Neural progenitor cell (in vitro differentiated cells): ENCODE measurements around the gene PBX1. TPM values are rescaled to one million over a fixed set of nuclear protein-coding genes. Genes with fewer than 3 reads are reported as not detected.

Source experiments
- DNase-seq: peaks from one replicate; pipeline ENCODE4 v3.0.0-alpha.2; 2016; ENCODE audit warnings: low spot score
- H2AFZ ChIP-seq: fragments of 200-600 bp; sonication (generic); replicated peaks from 2 replicates; pipeline ENCODE4 v1.6.1; 2016; ENCODE audit warnings: antibody characterized with exemption
- H3F3A ChIP-seq: fragments of 200-600 bp; sonication (generic); 2 replicates; pipeline ENCODE4 v1.6.1; 2016; ENCODE audit warnings: antibody characterized with exemption, low read depth
- H3K27ac ChIP-seq: fragments of 200-600 bp; sonication (generic); 2 replicates; pipeline ENCODE4 v1.5.1; 2016; ENCODE audit warnings: mild to moderate bottlenecking
- H3K27me3 ChIP-seq: fragments of 200-600 bp; sonication (generic); 2 replicates; pipeline ENCODE4 v1.6.1; 2016; ENCODE audit warnings: mild to moderate bottlenecking, moderate library complexity
- H3K36me3 ChIP-seq: fragments of 200-600 bp; sonication (generic); 2 replicates; pipeline ENCODE4 v1.5.1; 2016
- H3K4me1 ChIP-seq: fragments of 200-600 bp; sonication (generic); 2 replicates; pipeline ENCODE4 v1.6.1; 2016; ENCODE audit warnings: mixed run types
- H3K4me2 ChIP-seq: fragments of 200-600 bp; sonication (generic); 2 replicates; pipeline ENCODE4 v1.6.1; 2016
- H3K4me3 ChIP-seq: fragments of 200-600 bp; sonication (generic); 2 replicates; pipeline ENCODE4 v1.5.1; 2016
- H3K79me2 ChIP-seq: fragments of 200-600 bp; sonication (generic); 2 replicates; pipeline ENCODE4 v1.6.1; 2016; ENCODE audit warnings: low read depth
- H3K9ac ChIP-seq: fragments of 200-600 bp; sonication (generic); 2 replicates; pipeline ENCODE4 v1.6.1; 2016
- H3K9me3 ChIP-seq: fragments of 200-600 bp; sonication (generic); 2 replicates; pipeline ENCODE4 v1.5.1; 2016; ENCODE audit warnings: low read depth
- H4K20me1 ChIP-seq: fragments of 200-600 bp; sonication (generic); 2 replicates; pipeline ENCODE4 v1.6.1; 2016; ENCODE audit warnings: low read depth
- H3K27ac Mint-ChIP-seq: 3 replicates; pipeline ENCODE4 v1.8.0; 2021; ENCODE audit warnings: mixed read lengths
- H3K27me3 Mint-ChIP-seq: 2 replicates; pipeline ENCODE4 v1.8.0; 2022; ENCODE audit warnings: low read depth, mild to moderate bottlenecking, inconsistent platforms, moderate library complexity, mixed read lengths; ENCODE audit not compliant: insufficient read depth
- H3K36me3 Mint-ChIP-seq: 3 replicates; pipeline ENCODE4 v1.8.0; 2021; ENCODE audit warnings: mixed read lengths
- H3K4me1 Mint-ChIP-seq: 3 replicates; pipeline ENCODE4 v1.8.0; 2021; ENCODE audit warnings: mixed read lengths
- H3K4me3 Mint-ChIP-seq: 3 replicates; pipeline ENCODE4 v1.8.0; 2021; ENCODE audit warnings: mild to moderate bottlenecking, moderate library complexity, mixed read lengths
- H3K9me3 Mint-ChIP-seq: 3 replicates; pipeline ENCODE4 v1.8.0; 2020; ENCODE audit warnings: mixed read lengths
- EZH2 ChIP-seq: fragments of 200-600 bp; sonication (generic); IDR thresholded peaks from 2 replicates; pipeline ENCODE4 v1.6.1; 2017; ENCODE audit warnings: antibody characterized with exemption, mild to moderate bottlenecking, moderate library complexity
- EZH2phosphoT487 ChIP-seq: fragments of 200-600 bp; sonication (generic); IDR thresholded peaks from 2 replicates; pipeline ENCODE4 v1.6.1; 2017; ENCODE audit warnings: antibody characterized with exemption
- total RNA-seq: library from RNA; depleted of rRNA; stranded (reverse); fragments of >200 nt; gene quantifications from 2 replicates; pipeline ENCODE4 v1.2.3, GENCODE V29; 2015; ENCODE audit warnings: low replicate concordance
- TF ChIP-seq, protein P1 (sequence below): fragments of 200-600 bp; sonication (generic); IDR thresholded peaks from 2 replicates; pipeline ENCODE4 v1.5.1; 2017; ENCODE audit warnings: antibody characterized with exemption, mild to moderate bottlenecking

Gene PBX1
- total RNA-seq, 1 donor from 2014 or later: 91.1 TPM

DNA sequence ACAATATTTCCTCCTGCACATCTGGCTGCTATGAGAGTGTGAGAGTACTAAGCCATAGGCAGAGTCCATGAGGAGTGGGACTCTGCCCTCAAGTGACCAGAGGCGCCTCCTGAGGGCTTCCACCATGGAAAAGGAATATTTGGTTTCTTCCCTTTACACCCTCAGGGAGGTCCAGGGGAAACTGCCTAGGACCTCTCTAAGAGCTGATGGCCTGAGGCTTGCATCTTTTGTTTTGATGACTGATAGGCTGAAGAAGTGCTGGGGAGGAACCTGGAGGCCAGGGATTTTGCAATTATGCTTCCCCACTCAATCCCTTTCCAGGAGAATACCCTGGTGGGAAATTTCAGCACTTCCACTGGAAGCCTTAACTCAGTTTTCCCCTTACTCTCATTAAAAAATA is 111.0 kb downstream of the PBX1 start:
- peak overlapping the region; percentile 10 for H3K4me2 ChIP-seq
- no peaks in the 10 kb centered on the region for H3K36me3 ChIP-seq
- peaks cover 14% of the 10 kb centered on the region for H3F3A ChIP-seq
- Mint-ChIP-seq H3K4me1 (peaks cover 33% of the 10 kb centered on the region), H3K4me3 (no peak overlapping the region), H3K27me3 (peaks cover 3% of the 10 kb centered on the region), H3K36me3 (peaks cover 12% of the 10 kb centered on the region), H3K9me3 (peaks cover 6% of the 10 kb centered on the region), H3K27ac (peak overlapping the region; percentile 61)
- no peaks in the 10 kb centered on the region for H3K27me3 ChIP-seq
- H3K4me3 ChIP-seq: no peak overlapping the region
- H3K9ac ChIP-seq: no peak overlapping the region
- peaks cover 28% of the 10 kb centered on the region for H3K4me1 ChIP-seq
- DNase-seq: no peak
- TF ChIP-seq EZH2: no peak
- TF ChIP-seq, protein P1, sequence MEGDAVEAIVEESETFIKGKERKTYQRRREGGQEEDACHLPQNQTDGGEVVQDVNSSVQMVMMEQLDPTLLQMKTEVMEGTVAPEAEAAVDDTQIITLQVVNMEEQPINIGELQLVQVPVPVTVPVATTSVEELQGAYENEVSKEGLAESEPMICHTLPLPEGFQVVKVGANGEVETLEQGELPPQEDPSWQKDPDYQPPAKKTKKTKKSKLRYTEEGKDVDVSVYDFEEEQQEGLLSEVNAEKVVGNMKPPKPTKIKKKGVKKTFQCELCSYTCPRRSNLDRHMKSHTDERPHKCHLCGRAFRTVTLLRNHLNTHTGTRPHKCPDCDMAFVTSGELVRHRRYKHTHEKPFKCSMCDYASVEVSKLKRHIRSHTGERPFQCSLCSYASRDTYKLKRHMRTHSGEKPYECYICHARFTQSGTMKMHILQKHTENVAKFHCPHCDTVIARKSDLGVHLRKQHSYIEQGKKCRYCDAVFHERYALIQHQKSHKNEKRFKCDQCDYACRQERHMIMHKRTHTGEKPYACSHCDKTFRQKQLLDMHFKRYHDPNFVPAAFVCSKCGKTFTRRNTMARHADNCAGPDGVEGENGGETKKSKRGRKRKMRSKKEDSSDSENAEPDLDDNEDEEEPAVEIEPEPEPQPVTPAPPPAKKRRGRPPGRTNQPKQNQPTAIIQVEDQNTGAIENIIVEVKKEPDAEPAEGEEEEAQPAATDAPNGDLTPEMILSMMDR: no peak
- TF ChIP-seq EZH2phosphoT487: no peak
- peaks cover 100% of the 10 kb centered on the region for H3K79me2 ChIP-seq
- peaks cover 49% of the 10 kb centered on the region for H4K20me1 ChIP-seq
- H3K9me3 ChIP-seq: no peaks in the 10 kb centered on the region
- H2AFZ ChIP-seq: no peak overlapping the region
- H3K27ac ChIP-seq: peak overlapping the region; percentile 83

DNA sequence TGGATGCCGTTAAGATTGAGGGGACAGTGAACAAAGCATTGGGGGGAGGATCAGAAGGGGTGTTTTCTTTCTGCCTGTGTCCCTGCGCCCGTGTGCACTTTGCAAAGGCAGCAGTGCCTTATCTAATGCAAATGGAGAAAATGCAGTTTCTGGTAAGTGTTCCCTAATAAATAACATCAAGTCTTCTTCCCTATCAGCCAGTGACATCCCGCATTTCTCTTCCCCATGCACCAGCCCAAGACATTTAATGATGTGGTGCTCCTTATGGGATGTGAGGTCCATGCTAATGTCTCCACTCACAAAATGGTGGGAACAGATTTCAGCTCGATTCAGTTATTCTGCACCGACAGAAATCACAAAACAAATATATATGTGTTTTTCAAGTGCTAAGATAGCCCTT is 111.8 kb downstream of the PBX1 start:
- peaks cover 100% of the 10 kb centered on the region for H3K79me2 ChIP-seq
- peaks cover 14% of the 10 kb centered on the region for H3F3A ChIP-seq
- DNase-seq: no peak
- peaks cover 28% of the 10 kb centered on the region for H3K4me1 ChIP-seq
- Mint-ChIP-seq H3K9me3 (peaks cover 6% of the 10 kb centered on the region), H3K4me1 (peaks cover 36% of the 10 kb centered on the region), H3K27me3 (peaks cover 3% of the 10 kb centered on the region), H3K4me3 (no peak overlapping the region), H3K36me3 (peaks cover 12% of the 10 kb centered on the region), H3K27ac (peak overlapping the region; percentile 11)
- H4K20me1 ChIP-seq: peaks cover 42% of the 10 kb centered on the region
- H3K27ac ChIP-seq: peak overlapping the region; percentile 83
- no peak overlapping the region for H3K9ac ChIP-seq
- H2AFZ ChIP-seq: no peak overlapping the region
- TF ChIP-seq, protein P1: no peak
- TF ChIP-seq EZH2 (no peak), EZH2phosphoT487 (no peak)
- H3K4me2 ChIP-seq: peak overlapping the region; percentile 11
- no peaks in the 10 kb centered on the region for H3K27me3 ChIP-seq
- no peak overlapping the region for H3K4me3 ChIP-seq
- H3K9me3 ChIP-seq: no peaks in the 10 kb centered on the region
- H3K36me3 ChIP-seq: no peaks in the 10 kb centered on the region

DNA sequence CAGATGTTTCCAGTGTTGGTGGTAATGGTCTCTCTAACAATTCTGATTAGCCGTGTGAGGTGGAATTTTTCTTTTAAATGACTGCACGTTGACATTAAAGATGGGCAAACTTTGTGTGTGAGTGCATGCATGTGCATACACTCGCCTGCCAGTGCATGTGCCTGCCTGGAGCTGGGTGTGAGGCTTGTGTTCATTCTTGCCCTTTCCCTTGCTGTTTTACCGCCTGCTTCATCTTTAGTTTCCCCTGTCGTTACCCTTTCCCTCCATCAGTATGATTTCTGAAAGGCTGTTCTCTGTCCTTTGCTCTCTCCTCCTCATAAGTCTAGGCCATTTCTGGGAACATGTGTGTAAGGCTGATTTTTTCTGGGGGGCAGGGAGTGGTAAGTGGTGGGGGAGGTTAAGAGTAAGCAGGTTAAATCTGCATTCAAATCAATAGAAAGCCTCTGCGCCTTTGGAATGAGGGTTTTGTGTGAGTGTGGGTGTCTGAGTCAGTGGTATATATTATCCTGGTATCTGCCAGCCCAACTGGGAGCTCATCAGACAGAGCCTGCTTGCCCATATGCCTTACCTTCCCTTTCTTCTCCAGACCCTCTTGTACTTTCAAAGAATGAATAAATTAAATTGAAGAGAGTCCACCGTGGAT is 112.5 kb downstream of the PBX1 start:
- H3K27me3 ChIP-seq: no peaks in the 10 kb centered on the region
- Mint-ChIP-seq H3K36me3 (peaks cover 12% of the 10 kb centered on the region), H3K9me3 (peaks cover 6% of the 10 kb centered on the region), H3K4me3 (no peak overlapping the region), H3K4me1 (peaks cover 36% of the 10 kb centered on the region), H3K27me3 (peaks cover 3% of the 10 kb centered on the region), H3K27ac (peak overlapping the region; percentile 57)
- H3K4me1 ChIP-seq: peaks cover 28% of the 10 kb centered on the region
- H3K27ac ChIP-seq: no peak overlapping the region
- no peak overlapping the region for H3K9ac ChIP-seq
- no peak overlapping the region for H3K4me3 ChIP-seq
- peaks cover 100% of the 10 kb centered on the region for H3K79me2 ChIP-seq
- no peak for DNase-seq
- no peaks in the 10 kb centered on the region for H3K9me3 ChIP-seq
- no peak overlapping the region for H2AFZ ChIP-seq
- no peak for TF ChIP-seq EZH2phosphoT487
- TF ChIP-seq, protein P1: no peak
- TF ChIP-seq EZH2: no peak
- H3F3A ChIP-seq: peaks cover 14% of the 10 kb centered on the region
- H3K36me3 ChIP-seq: no peaks in the 10 kb centered on the region
- H3K4me2 ChIP-seq: peak overlapping the region; percentile 11
- H4K20me1 ChIP-seq: peaks cover 41% of the 10 kb centered on the region
